K562 (cell line): Measurements from ENCODE around the gene OR2F1. TPM values are rescaled to one million over a fixed set of nuclear protein-coding genes. Genes with fewer than 3 reads are reported as not detected.

Experiments used
- ATAC-seq: fragments of 200-7000 bp; cut with Tn5 transposase; 3 replicates; pipeline ENCODE4 v1.9.1; 2020; ENCODE audit warnings: moderate library complexity
- BruUV-seq: library from RNA; stranded (reverse); fragments of 400-500 nt; replicated peaks from 2 replicates; lab custom pipeline; 2021; lab: Mats Ljungman, UMichigan
- CTCF ChIA-PET: fragments of 300-600 bp; formaldehyde crosslinking; extraction: SDS; loops from one replicate; lab custom pipeline; 2021; ENCODE audit warnings: low intra/inter-chr PET ratio; lab: Yijun Ruan, JAX
- POLR2A ChIA-PET: fragments of 300-600, 350-650 bp; sonication (Branson Sonifier 250); formaldehyde crosslinking; extraction: SDS; loops from one replicate; lab custom pipeline; 2021; ENCODE audit warnings: antibody characterized with exemption, inconsistent platforms; lab: Yijun Ruan, JAX
- DNase-seq, 4 experiments: peaks; one replicate each; pipeline versions ENCODE4 v3.0.0 to v3.0.0-alpha.2; 2011 to 2018; ENCODE audit warnings: low spot score in 3 of 4, mixed read lengths in 3 of 4; ENCODE audit errors: extremely low read depth in 1 of 4
- FAIRE-seq: peaks from 2 replicates; lab custom pipeline; 2011; peaks lifted over from hg19 to GRCh38; lab: Jason Lieb, UNC
- H2AFZ ChIP-seq: 2 replicates; pipeline ENCODE4 v1.6.0; 2011; ENCODE audit warnings: low read depth, low read length, control low read depth, inconsistent platforms
- H3K27ac ChIP-seq: fragments of 200-600 bp; 3 replicates; pipeline ENCODE4 v1.8.0; 2011; ENCODE audit warnings: low read depth, mild to moderate bottlenecking, control low read depth, inconsistent platforms, low read length, moderate library complexity, mixed read lengths; ENCODE audit errors: extremely low read depth
- H3K27me3 ChIP-seq, 2 experiments: fragments of 300-600 bp in 1 of 2; 2 replicates in 1 of 2; 3 replicates in 1 of 2; pipeline versions ENCODE4 v1.6.0 to v1.8.0; 2011; ENCODE audit warnings: inconsistent platforms in 2 of 2, low read length in 2 of 2, mild to moderate bottlenecking in 1 of 2, mixed read lengths in 1 of 2, moderate library complexity in 1 of 2; ENCODE audit not compliant: control insufficient read depth in 2 of 2, insufficient read depth in 2 of 2
- H3K36me3 ChIP-seq: fragments of 300-600 bp; 3 replicates; pipeline ENCODE4 v1.8.0; 2011; ENCODE audit warnings: mild to moderate bottlenecking, low read length, inconsistent platforms; ENCODE audit not compliant: control insufficient read depth, insufficient read depth
- H3K4me1 ChIP-seq, 2 experiments: fragments of 200-600 bp in 1 of 2; replicated peaks in 1 of 2; 2 replicates in 1 of 2; 3 replicates in 1 of 2; pipeline versions ENCODE4 v1.5.1 to v1.8.0; 2011; ENCODE audit warnings: inconsistent platforms in 2 of 2, low read length in 2 of 2, mild to moderate bottlenecking in 1 of 2, mixed read lengths in 1 of 2, moderate library complexity in 1 of 2; ENCODE audit not compliant: control insufficient read depth in 2 of 2, insufficient read depth in 2 of 2
- H3K4me2 ChIP-seq: 2 replicates; pipeline ENCODE4 v1.6.1; 2011; ENCODE audit warnings: low read length, control low read depth, inconsistent platforms, mixed read lengths; ENCODE audit not compliant: insufficient read depth
- H3K4me3 ChIP-seq: fragments of 200-600 bp; sonication (generic), shearing (Covaris generic); 2 replicates; pipeline ENCODE4 v1.5.1; 2016; ENCODE audit warnings: control low read depth, inconsistent platforms
- H3K79me2 ChIP-seq: fragments of 200-600 bp; 3 replicates; pipeline ENCODE4 v1.8.0; 2011; ENCODE audit warnings: low read length, inconsistent platforms; ENCODE audit not compliant: control insufficient read depth, insufficient read depth
- H3K9ac ChIP-seq, 2 experiments: 2 replicates each; pipeline versions ENCODE4 v1.6.0 to v1.6.1; 2011; ENCODE audit warnings: low read depth in 2 of 2, low read length in 2 of 2, control low read depth in 1 of 2, inconsistent platforms in 1 of 2, mild to moderate bottlenecking in 1 of 2, mixed read lengths in 1 of 2; ENCODE audit not compliant: insufficient read depth in 1 of 2
- H3K9me1 ChIP-seq: one replicate; pipeline ENCODE4 v1.6.0; 2011; ENCODE audit warnings: inconsistent platforms, mild to moderate bottlenecking, low read length, moderate library complexity; ENCODE audit not compliant: control insufficient read depth, insufficient read depth
- H3K9me3 ChIP-seq: replicated peaks from 2 replicates; pipeline ENCODE4 v1.5.1; 2011; ENCODE audit warnings: low read depth, low read length, inconsistent platforms; ENCODE audit not compliant: control insufficient read depth, insufficient read depth
- H4K20me1 ChIP-seq: replicated peaks from 2 replicates; pipeline ENCODE4 v1.6.1; 2011; ENCODE audit warnings: low read length, inconsistent platforms, mixed read lengths; ENCODE audit not compliant: control insufficient read depth, insufficient read depth
- CBX1 ChIP-seq: sonication (generic); IDR thresholded peaks from 2 replicates; pipeline ENCODE4 v1.6.1; 2016; ENCODE audit warnings: antibody characterized with exemption, low read depth, mild to moderate bottlenecking
- CTCF ChIP-seq, 3 experiments: IDR thresholded peaks in 2 of 3; conservative IDR thresholded peaks in 1 of 3; 2 replicates each; pipeline ENCODE4 v1.5.1; 2011 to 2012; ENCODE audit warnings: low read length in 3 of 3, mild to moderate bottlenecking in 3 of 3, control low read depth in 2 of 3, improper control_type of control experiment in 1 of 3, inconsistent platforms in 1 of 3, low read depth in 1 of 3, mixed read lengths in 1 of 3, moderate library complexity in 1 of 3; ENCODE audit not compliant: insufficient read depth in 2 of 3
- FOXK1 ChIP-seq: sonication (generic); formaldehyde crosslinking; IDR thresholded peaks from 2 replicates; pipeline ENCODE4 v1.8.0; 2022; ENCODE audit warnings: missing genetic modification reagents, mild to moderate bottlenecking, borderline replicate concordance
- MLX ChIP-seq, 2 experiments: fragments of 450-650 bp in 1 of 2; sonication (generic) in 1 of 2; formaldehyde crosslinking; conservative IDR thresholded peaks; 2 replicates each; pipeline versions ENCODE4 v1.4.0 to v1.8.1; 2020 to 2022; ENCODE audit warnings: mild to moderate bottlenecking in 1 of 2, missing genetic modification reagents in 1 of 2
- ZNF655 ChIP-seq: fragments of 250-450 bp; sonication (Bioruptor Pico); IDR thresholded peaks from 2 replicates; pipeline ENCODE4 v1.5.0; 2021
- WGBS: fragments of 100-300 bp; shearing (Covaris generic); methylation state at CpG from one replicate; pipeline ENCODE4 v1.1.6; 2016; ENCODE audit warnings: low coverage, mixed read lengths; ENCODE audit not compliant: insufficient coverage; ENCODE audit errors: missing lambda C conversion rate; 5-methylcytosine and 5-hydroxymethylcytosine counted together
- in situ Hi-C: fragments of 300-500 bp; cut with MboI; formaldehyde crosslinking; loops from 4 replicates; pipeline ENCODE4 v1.15.0; 2018; ENCODE audit warnings: inconsistent platforms, mixed read lengths
- intact Hi-C: fragments of 100-400 bp; cut with micrococcal nuclease; formaldehyde crosslinking; loops from 2 replicates; pipeline ENCODE4 v1.14.2; 2022
- polyA plus RNA-seq, 8 experiments: library from polyadenylated mRNA; depleted of rRNA in 4 of 8; stranded (reverse) in 5 of 8; unstranded in 3 of 8; fragments of >200 nt; fragmentation: Nextera tagmentation in 2 of 8; fragmentation: Illumina TruSeq in 1 of 8; extraction: Ambion mirVana in 2 of 8; extraction: Trizol in 1 of 8; gene quantifications; 2 replicates each; pipeline versions ENCODE4 v1.2.1 to v1.2.3, GENCODE V29; 2011 to 2014; ENCODE audit warnings: inconsistent platforms in 1 of 8, missing spikeins in 1 of 8
- total RNA-seq, 7 experiments: library from RNA; depleted of rRNA in 6 of 7; stranded (reverse); fragments of >200 nt in 6 of 7; fragmentation: Illumina TruSeq in 2 of 7; extraction: Trizol in 2 of 7; gene quantifications; 2 replicates each; pipeline versions ENCODE4 v1.2.1 to v1.2.3, GENCODE V29; 2011 to 2021; ENCODE audit warnings: low replicate concordance in 1 of 7

OR2F1 gene
- total and polyA plus RNA-seq, 9 of the 15 experiments (the other 6 are each of a cell fraction or from before 2014, with no cell fraction given): not detected

GRCh38 chr7:143914938-143915652, 39.5 kb upstream of the OR2F1 start:
- intact Hi-C loops (no loop called here), in situ Hi-C loops (no loop called here)
- peak; percentile 77 for ATAC-seq
- H3K79me2 ChIP-seq: no peaks in the 10 kb centered on the region
- peaks cover 10 to 18% of the 10 kb centered on the region in 2 experiments for H3K27me3 ChIP-seq
- no peaks in the 10 kb centered on the region for H3K9me3 ChIP-seq
- TF ChIP-seq CTCF (IDR thresholded peaks at IDR 0.05 in 2 of 3, conservative IDR thresholded peaks at IDR 0.05 in 1 of 3; ENCODE audit: insufficient read depth in 2 of 3, low read depth in 1 of 3, low read length in 3 of 3) (peak in 1 of 3 experiments; percentile 13; a peak in 1 of 6 replicates), FOXK1 (CRISPR knock-in tag) (no peak), ZNF655 (CRISPR knock-in tag) (no peak), MLX (CRISPR knock-in tag; conservative IDR thresholded peaks at IDR 0.05) (no peak), CBX1 (no peak)
- no peak for FAIRE-seq
- H4K20me1 ChIP-seq: no peaks in the 10 kb centered on the region
- H3K4me3 ChIP-seq: no peak overlapping the region
- no peak overlapping the region for H3K27ac ChIP-seq
- H3K9ac ChIP-seq: no peak overlapping the region
- BruUV-seq: no TSS peak
- no peaks in the 10 kb centered on the region for H3K36me3 ChIP-seq
- H3K4me2 ChIP-seq: no peak overlapping the region
- ChIA-PET POLR2A (no interaction called here), CTCF (no interaction called here)
- WGBS: 2% methylated on average over 7 of the region's 7 CpGs
- no peaks in the 10 kb centered on the region for H3K4me1 ChIP-seq
- H3K9me1 ChIP-seq: no peaks in the 10 kb centered on the region
- peak overlapping the region; percentile 23; the same call in 1 of the 2 replicates for H2AFZ ChIP-seq
- no peak for DNase-seq
